GM12875 (cell line): ENCODE results near the gene NBPF1.
"Not testable (repeated sequence)": the region's sequence is repeated elsewhere in the genome, so short reads cannot be mapped to it uniquely, and the experiment has no call there.

ENCODE experiments used
- H3K4me3 ChIP-seq: one replicate; pipeline ENCODE4 v1.5.1; 2011; ENCODE audit warnings: low read depth, low read length, control low read depth
- CTCF ChIP-seq: IDR thresholded peaks from 2 replicates; pipeline ENCODE4 v1.5.1; 2011; ENCODE audit warnings: low read depth, mild to moderate bottlenecking, control low read depth, inconsistent platforms, low read length, moderate library complexity, borderline replicate concordance; ENCODE audit not compliant: insufficient read depth

The NBPF1 gene

GRCh38 chr1:16605532-16606505, 7.5 kb downstream of the NBPF1 start:
- TF ChIP-seq CTCF: no peak
- no peak overlapping the region for H3K4me3 ChIP-seq

DNA sequence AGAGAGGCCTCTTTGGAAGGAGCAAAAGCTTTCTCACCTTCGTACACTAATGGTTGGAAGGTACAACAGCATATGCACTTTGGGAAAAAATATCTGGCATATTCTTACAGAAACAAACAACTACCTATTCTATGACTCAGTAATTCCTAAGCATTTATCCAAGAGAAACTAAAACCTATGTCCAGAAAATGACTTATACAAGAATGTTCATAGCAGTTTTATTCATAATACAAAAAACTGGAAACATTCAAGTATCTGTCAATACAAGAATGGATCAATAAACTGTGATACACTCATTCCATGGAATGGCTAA, 8.2 kb downstream of the NBPF1 start:
- H3K4me3 ChIP-seq: no peak overlapping the region

DNA sequence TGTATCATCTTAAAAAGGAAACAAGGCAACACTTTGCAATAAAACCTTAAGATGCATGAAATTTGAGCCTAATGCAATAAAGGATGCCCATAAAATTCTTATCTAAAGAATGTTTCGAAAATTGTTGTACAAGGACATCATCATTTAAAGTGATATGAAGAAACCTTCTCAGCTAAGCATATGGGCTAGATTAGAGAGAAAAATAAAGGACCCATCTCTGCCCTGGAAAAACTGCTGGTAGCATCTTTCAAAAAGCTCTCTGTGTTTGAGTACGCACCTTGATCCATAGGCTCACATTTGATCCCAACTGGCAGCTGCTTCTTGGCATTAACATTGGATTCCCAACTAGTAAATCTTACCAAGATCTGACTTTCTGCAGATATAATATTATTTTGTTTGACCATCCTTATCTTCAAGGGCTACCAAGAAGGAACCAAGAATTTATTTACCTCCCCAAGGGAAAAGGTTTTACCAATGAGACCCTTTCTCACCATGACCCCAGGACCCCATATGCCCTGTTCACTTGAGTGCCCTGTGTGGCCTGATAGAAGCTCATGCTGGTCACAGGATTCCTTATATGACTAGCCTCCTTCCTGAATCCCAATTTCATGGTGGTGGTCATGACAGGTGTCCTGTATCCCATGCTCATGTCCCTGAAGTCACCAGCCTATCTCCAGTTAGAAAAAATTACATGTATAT, 8.7 kb downstream of the NBPF1 start:
- H3K4me3 ChIP-seq: not testable (repeated sequence)

More for the DNA sequence above, 8.2 kb downstream of the NBPF1 start:
- no peak for TF ChIP-seq CTCF

DNA sequence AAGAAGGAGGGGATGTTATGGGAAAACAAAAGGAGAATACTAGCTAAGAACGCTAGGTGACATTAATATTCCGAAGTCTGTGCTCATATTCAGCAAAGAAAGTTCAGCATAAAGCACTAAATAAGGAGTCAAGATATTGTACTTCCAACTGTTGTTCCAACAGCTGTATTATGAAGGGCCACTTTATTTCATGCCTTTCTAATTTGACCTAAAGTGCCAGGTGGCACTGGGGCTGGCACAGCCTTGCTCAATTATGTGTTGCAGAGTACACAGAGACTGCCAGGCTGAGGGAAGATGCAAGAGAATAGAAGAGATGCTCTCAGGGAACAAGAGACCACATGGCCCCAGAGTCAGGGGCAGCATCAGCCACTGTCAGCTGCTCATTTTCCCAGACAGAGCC, 9.7 kb downstream of the NBPF1 start:
- not testable (repeated sequence) for H3K4me3 ChIP-seq

- not testable (repeated sequence) for H3K4me3 ChIP-seq
Measured at GRCh38 chr1:16602336-16603011, 10.9 kb downstream of the NBPF1 start.

DNA sequence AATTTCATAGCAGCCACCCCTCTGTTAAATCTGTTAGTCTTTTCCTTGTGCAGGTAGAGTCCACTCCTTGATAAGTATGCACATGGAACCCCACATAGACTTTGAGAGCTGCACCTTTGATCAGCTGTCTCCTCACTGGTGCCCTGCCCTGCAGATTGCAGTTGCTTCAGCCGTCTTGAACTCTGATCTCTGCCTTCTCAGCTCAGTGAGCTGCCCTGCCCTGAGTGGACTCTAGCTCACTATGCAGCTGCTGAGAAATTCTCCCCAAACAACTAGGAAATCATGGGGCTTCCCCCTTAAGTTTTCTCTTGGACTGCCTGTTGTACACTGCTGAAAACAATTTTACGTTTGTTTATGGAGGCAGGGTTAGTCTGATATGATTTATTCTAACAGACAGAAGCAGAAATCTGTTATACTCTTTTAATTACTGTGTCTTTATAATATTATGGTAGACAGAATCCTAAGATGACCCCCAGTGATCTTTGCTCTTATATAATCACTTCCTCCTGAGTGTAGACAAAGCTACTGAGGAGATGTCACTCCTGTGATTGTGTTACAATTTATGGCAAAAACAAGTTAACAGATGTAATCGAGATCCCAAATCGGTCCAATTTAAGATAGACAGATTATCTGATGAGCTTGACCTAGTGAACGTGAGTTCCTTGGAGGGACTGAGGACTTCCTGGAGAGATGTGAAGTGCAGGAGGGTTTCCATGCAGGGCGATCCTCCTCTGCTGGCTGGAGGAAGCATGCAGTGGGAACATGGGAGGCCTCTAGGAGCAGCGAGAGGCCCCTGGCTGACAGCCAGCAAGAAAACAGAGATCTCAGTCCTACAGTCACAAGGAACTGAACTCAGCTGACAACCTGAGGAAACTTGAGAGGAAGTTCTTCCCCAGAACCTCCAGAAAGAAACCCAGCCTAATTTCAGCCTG, 12.2 kb downstream of the NBPF1 start:
- H3K4me3 ChIP-seq: not testable (repeated sequence)

DNA sequence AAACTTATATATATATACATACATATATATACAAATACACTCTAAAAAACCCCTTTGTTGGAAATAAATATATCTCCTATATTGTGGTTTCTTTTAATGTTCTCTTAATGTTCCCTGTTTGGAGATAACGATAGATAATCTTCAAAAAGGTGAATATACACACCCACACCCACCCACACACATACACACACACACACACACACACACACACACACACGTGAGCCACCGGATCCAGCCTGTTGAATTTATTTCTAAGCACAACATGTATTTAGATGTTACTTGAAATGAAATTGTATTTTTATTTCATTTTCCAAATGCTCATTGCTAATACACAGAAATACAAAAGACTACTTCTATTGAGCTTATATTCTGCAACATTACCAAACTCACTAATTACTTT, 14.0 kb downstream of the NBPF1 start:
- H3K4me3 ChIP-seq: not testable (repeated sequence)

- H3K4me3 ChIP-seq: not testable (repeated sequence)
Measured at GRCh38 chr1:16595216-16595615, 18.1 kb downstream of the NBPF1 start.

DNA sequence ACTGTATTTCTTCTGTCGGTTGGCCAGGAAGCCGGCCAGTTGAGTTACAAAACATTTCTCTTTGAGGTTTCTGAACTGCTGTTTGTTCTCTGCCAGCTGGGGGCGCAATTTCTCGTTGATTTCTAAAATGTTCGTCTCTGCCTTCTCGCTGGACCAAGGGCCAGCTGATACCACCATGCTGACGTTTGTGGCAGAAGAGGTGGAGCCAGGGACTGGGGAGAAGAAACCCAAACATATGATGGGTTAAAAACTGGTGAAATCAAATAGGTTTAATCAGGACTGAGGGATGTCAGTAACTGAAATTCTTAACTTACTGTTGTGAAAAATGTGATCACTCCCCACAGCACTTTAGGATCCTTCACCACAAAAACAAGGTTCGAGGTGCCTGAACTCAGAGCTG, 21.5 kb downstream of the NBPF1 start:
- not testable (repeated sequence) for H3K4me3 ChIP-seq

DNA sequence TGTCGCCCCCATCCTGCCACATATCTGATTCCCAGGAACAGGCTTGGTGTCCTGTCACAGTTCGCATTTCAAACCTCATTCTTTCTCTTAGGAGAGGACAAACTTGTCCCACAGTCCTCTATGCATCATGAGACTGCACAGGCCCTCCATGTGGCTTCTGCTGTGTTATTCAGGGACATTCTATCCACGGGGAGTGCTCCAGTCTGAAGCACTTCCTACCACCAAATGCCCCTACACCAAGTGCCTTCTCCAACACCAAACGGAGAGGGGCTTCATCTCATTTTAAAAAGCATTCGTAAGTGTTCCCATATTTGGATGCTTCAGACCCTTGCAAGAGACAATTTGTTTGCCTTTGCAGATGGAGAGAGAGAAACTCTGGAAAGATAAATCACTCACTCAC, 25.3 kb downstream of the NBPF1 start:
- H3K4me3 ChIP-seq: not testable (repeated sequence)

GRCh38 chr1:16587639-16588038, 25.7 kb downstream of the NBPF1 start:
- not testable (repeated sequence) for H3K4me3 ChIP-seq

DNA sequence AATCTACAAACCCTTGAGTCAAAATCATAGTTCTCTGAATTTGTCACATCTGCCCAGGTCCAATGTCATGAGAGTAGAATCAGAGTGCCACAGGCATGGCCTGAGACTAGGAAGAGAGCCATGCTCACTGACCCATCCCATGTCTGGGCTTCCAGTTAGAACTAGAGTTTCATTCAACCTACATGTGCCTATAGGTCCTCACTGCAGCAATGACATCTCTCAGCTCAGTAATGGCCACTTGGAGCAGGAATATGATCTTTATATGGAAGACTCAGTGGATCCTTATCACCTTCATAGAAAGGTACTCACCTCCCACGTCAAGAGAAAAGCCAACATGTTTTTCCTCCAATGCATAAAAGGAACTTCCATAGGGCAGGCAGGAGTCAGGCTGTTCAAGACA, 48.0 kb downstream of the NBPF1 start:
- H3K4me3 ChIP-seq: not testable (repeated sequence)

GRCh38 chr1:16561035-16561434, 52.3 kb downstream of the NBPF1 start:
- not testable (repeated sequence) for H3K4me3 ChIP-seq

GRCh38 chr1:16560498-16560897, 52.9 kb downstream of the NBPF1 start:
- not testable (repeated sequence) for H3K4me3 ChIP-seq

GRCh38 chr1:16559688-16560087, 53.7 kb downstream of the NBPF1 start:
- not testable (repeated sequence) for H3K4me3 ChIP-seq

DNA sequence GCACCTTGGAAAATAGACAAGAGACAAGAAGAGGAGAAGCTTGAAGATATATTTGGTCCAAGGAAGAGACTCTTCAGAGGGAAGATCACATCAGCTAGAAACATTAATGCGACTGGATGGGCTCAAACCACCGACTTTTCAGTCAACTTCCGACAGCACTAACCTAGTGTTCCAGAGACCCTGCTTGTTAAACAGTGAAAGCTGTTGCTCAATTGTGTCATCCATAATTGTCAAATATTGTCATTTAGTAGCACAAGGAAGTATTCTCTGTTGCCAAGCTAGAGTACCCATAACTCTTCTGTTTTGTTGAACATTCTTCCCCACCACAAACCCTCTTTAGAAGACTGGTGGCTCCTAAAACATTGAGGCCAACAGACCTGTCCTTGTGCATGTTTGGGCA, 56.3 kb downstream of the NBPF1 start:
- not testable (repeated sequence) for H3K4me3 ChIP-seq

DNA sequence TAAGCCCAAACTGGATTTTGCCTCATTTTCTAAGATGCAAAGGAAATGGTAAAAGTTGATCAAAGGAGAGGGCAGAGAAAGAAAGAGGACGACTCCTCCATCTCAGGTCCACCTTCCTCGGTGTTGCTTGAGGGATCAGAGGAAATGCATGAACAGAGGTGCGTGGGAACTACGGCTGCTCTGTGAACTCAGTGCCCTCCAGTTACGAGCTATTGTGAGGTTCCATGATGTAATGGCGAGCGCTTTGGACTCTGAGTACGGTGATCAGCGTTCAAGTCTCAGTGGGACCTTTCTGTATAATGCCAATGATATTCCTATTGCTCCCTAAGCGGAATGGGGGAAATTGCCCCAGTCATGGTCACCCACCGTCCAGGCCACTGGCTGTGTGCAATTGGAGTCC, 60.1 kb downstream of the NBPF1 start:
- H3K4me3 ChIP-seq: not testable (repeated sequence)
